ENCODE measurements around the gene NACA. TPM values are rescaled to one million over a fixed set of nuclear protein-coding genes. Genes with fewer than 3 reads are reported as not detected.
"Not testable (repeated sequence)": the region's sequence is repeated elsewhere in the genome, so short reads cannot be mapped to it uniquely, and the experiment has no call there.

NACA gene
- polyA plus RNA-seq, 3 donors, result 1,057 to 2,520 (median 1,609) TPM

DNA sequence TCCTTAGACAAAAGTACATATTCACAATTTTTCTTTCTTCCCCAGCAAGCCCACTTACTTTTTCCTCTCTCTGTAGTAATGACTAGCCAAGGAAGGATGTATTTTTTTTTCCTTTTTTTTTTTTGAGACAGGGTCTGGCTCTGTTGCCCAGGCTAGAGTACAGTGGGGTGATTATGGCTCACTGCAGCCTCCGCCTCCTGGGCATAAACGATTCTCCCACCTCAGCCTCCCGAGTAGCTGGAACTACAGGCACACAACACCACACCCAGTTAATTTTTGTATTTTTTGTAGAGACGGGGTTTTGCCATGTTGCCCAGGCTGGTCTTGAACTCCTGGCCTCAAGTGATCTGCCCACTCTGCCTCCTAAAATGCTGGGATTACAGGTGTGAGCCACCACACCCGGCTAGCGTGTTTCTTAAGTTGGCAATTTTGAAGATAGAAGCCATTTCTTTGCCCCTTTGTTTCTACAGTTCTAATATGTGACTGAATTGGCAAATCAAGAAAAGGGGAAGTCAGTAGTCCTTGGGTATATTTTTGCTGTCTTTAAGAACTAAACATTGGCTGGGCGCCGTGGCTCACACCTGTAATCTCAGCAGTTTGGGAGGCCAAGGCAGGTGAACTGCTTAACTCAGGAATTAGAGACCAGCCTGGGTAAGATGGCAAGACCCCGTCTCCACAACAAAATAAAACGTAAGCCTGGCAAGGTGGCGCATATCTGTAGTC lies 3.2 kb upstream of the NACA start:
- H3K27ac ChIP-seq (ENCODE audit: low read depth, low read length), result no peak overlapping the region
- 91 to 97% (median 92%) methylated on average over 11 of the region's 11 CpGs for WGBS, 3 donors

DNA sequence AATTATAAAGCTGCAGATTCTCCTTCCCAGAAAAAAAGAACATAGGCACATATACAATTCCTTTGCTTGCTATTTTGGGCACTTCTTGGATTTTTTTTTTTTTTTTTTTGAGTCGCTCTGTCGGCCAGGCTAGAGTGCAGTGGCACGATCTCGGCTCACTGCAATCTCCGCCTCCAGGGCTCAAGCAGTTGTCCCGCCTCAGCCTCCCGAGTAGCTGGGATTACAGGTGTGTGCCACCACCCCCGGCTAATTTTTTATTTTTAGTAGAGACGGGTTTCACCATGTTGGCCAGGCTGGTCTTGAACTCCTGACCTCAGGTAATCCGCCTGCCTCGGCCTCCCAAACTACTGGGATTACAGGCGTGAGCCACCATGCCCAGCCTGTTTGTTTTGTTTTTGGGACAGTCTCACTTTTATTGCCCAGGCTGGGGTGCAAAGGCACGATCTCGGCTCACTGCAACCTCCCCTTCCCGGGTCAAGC lies 1.1 kb upstream of the NACA start:
- H3K27ac ChIP-seq (ENCODE audit: low read depth, low read length), result not testable (repeated sequence)
- WGBS, 3 donors, result 91 to 96% (median 92%) methylated on average over 15 of the region's 15 CpGs

GRCh38 chr12:56725723-56726102 lies 614 bp upstream of the NACA start:
- 26 to 43% (median 30%) methylated on average over 7 of the region's 7 CpGs for WGBS, 3 donors
- H3K27ac ChIP-seq (ENCODE audit: low read depth, low read length), result peak overlapping the region; percentile 64

DNA sequence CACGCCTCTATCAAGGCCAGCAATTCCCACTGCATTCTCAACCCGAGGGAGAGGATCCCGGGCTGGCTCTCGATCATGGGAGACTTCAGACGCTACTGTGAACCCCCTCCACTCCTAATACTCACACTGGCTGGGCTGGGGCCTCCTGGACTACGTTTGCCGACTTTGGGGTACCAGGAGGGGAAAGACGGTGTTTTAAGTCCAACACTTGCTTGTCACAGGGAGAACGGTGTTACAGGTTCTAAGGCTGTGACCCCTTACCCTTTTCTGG lies 463 bp downstream of the NACA start:
- WGBS, 3 donors, result 0% methylated on average over 9 of the region's 9 CpGs
- H3K27ac ChIP-seq (ENCODE audit: low read depth, low read length), result peak overlapping the region; percentile 69

- WGBS, 3 donors, result 1 to 2% (median 2%) methylated on average over 14 of the region's 14 CpGs
- peak overlapping the region; percentile 69 for H3K27ac ChIP-seq (ENCODE audit: low read depth, low read length)
Observed at GRCh38 chr12:56723889-56724700, 1.0 kb downstream of the NACA start.

DNA sequence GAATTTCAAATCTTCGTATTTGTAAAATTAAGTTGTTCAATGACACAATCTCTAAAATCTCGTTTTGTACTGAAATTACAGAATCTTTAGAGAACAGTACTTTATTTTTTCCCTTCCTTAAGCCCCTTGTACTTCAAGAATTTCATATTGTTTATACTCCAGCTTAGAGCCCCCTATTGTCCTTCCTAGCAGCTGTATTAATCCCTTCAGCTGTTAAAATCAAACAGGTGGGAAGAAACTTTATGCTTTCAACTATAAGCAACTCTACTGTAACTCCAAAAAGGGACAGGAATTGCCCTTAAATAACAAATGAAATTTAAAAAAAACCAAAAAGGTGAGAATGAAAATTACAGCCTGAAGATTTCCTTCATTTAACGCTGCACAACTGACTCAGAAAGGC lies 1.7 kb downstream of the NACA start:
- WGBS, 3 donors, result 37 to 40% (median 39%) methylated on average over 3 of the region's 3 CpGs
- no peak overlapping the region for H3K27ac ChIP-seq (ENCODE audit: low read depth, low read length)

DNA sequence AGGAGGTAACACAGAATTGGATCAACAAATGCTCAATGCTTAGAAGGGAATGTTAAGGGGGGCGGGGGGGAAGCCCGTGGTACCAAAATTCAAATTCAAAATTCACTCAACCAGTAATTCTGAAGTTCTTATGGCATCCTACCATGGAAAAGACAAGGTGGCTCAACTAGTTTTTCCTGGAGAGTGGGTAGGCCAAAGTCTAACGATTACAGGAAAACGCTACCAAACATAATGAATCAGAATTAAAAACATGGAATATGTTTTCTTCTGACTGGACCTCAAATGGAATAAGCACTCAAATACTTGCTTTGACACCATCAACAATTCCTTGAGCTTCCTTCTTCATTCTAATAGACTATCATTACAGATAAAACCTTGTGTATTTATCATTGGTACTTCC lies 2.3 kb downstream of the NACA start:
- WGBS, 3 donors, result 38 to 66% (median 44%) methylated on average over 4 of the region's 4 CpGs
- H3K27ac ChIP-seq (ENCODE audit: low read depth, low read length), result no peak overlapping the region

DNA sequence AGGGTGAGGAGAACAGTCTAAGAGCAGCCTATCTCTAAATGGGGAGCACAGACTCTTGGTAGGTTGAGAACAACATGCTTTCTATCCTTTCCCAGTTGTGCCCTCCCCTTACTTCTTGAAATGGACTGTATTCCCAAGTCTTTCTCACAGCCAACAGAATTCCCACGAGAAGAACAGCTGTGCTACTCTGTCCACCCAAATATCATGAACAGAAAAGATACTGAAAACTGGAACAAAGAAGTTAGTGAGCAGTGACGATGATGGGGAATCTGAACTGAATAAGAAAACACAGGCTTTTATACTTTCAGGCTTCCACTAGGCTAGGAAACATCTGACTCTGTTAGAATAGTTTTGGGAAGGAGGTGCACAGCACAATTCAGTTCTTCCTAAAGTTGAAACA lies 3.4 kb downstream of the NACA start:
- WGBS, 3 donors, result 23 to 44% (median 35%) methylated on average over 2 of the region's 2 CpGs
- no peak overlapping the region for H3K27ac ChIP-seq (ENCODE audit: low read depth, low read length)

- 49 to 65% (median 61%) methylated on average over 2 of the region's 2 CpGs for WGBS, 3 donors
- H3K27ac ChIP-seq (ENCODE audit: low read depth, low read length), result no peak overlapping the region
Observed at GRCh38 chr12:56721216-56721615, 3.9 kb downstream of the NACA start.

- H3K27ac ChIP-seq (ENCODE audit: low read depth, low read length), result peak overlapping the region; percentile 52
- 51 to 81% (median 65%) methylated on average over 1 of the region's 1 CpG for WGBS, 3 donors
Observed at GRCh38 chr12:56720731-56721151, 4.4 kb downstream of the NACA start.

DNA sequence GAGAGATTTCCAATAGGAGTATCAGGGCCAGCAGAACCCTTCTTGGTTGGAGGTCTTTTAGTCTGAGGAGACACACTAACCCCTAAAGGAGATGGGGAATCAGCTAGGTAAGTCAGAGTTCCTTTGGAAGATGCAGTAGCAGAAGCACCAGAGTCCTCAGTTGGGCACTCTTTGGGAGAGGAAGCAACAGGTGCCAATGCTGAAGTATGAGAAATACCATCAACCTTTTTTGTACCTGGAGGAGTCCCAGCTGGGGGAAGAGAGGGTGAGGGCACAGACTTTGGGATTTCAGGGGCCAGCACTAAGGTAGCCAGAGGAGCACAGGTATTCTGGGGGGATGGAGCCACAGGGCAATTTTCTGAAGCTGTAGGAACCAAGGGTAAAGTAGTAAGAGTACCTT lies 6.0 kb downstream of the NACA start:
- no peak overlapping the region for H3K27ac ChIP-seq (ENCODE audit: low read depth, low read length)

DNA sequence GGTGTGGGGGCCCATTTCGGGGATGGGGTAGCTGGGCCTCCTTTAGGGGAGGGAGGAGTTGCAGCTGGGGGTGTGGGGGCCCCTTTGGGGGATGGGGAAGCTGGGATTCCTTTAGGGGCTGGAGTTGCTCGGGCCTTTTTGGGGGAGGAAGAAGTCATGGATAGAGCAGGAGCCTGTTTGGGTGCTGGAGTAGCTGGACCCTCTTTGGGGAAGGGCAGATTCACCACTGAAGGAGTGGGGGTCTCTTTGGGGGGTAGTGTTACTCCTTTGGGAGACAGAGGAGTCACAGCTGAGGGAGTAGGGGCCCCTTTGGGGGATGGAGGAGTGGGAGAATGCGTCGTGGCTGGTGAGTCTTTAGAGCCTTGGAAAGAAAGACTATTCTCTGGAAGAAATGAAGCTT lies 6.5 kb downstream of the NACA start:
- 43 to 69% (median 47%) methylated on average over 4 of the region's 4 CpGs for WGBS, 3 donors
- no peak overlapping the region for H3K27ac ChIP-seq (ENCODE audit: low read depth, low read length)

DNA sequence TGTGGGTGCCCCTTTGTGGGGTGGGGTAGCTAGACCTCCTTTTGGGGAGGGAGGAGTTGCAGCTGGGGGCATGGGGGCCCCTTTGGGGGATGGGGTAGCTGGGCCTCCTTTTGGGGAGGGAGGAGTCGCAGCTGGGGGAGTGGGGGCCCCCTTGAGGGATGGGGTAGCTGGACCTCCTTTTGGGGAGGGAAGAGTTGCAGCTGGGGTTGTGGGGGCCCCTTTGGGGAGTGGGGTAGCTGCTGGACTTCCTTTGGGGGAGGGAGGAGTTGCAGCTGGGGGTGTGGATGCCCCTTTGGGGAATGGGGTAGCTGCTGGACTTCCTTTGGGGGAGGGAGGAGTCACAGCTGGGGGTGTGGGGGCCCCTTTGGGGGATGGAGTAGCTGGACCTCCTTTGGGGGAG lies 7.0 kb downstream of the NACA start:
- H3K27ac ChIP-seq (ENCODE audit: low read depth, low read length), result no peak overlapping the region
- 50 to 89% (median 60%) methylated on average over 1 of the region's 1 CpG for WGBS, 3 donors

- 63 to 85% (median 75%) methylated on average over 4 of the region's 4 CpGs for WGBS, 3 donors
- H3K27ac ChIP-seq (ENCODE audit: low read depth, low read length), result no peak overlapping the region
Observed at GRCh38 chr12:56716933-56717880, 7.9 kb downstream of the NACA start.

DNA sequence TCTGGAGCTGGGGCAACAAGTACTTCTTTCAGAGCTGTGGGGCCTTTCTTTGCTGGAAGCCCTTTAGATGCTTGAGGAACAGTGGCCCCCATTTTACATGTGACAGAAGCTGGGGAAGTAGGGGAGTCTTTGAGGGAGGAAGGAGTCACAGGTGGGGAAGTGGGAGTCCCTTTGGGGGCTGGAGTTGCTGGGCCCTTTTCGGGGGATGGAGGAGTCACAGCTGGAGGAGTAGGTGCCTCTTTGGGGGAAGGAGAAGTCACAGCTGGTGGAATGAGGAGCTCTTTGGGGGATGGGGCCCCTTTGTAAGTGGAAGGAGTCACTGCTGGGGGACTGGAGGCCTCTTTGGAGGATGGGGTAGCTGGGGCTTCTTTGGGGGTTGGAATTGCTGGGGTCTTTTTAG lies 8.6 kb downstream of the NACA start:
- H3K27ac ChIP-seq (ENCODE audit: low read depth, low read length), result no peak overlapping the region
- WGBS, 3 donors, result 34 to 79% (median 69%) methylated on average over 1 of the region's 1 CpG

DNA sequence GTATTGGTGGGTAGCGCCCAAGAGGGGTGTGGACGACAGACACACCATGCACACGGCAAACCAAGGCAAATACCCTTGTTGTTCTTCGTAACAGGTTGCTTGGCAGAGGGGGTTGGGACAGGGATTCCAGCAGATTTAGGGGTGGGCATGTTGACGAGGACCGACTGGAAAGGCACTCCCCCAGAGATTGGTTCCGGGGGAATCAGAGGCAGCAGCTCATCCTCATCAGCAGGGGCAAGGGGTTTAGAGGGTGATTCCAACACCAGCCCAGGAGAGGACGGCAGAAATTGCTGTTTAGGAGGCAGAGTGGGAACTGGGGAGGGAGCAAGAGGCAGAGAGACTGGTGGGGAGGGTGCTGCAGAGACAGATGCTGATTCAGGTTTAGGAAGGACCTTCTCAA lies 9.3 kb downstream of the NACA start:
- 70 to 78% (median 77%) methylated on average over 8 of the region's 8 CpGs for WGBS, 3 donors

DNA sequence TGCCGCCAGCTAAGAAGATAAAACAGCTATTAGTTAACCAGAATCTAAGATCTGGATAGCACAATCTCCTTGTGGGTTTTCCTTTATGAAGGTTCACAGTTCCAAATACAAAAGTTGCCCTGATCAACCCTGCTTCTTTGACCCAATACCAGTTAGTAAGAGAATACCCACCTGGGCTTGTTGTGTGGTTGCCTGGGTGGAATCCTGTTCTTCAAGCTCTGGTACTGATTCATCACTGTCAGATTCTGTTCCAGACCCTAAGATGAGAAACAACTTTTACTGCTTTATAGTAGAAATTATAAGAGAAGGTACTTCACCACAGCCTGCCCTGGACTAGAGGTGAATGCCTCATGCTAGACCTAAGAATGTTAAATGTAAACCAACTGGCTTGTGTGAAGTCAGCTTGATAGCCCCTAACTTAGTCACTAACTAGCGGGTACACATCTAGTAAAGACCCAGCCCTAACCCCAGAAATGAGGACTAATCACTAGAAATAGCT lies 10.6 kb downstream of the NACA start:
- WGBS, 3 donors, result 84 to 95% (median 94%) methylated on average over 2 of the region's 2 CpGs
- H3K27ac ChIP-seq (ENCODE audit: low read depth, low read length), result no peak overlapping the region

More for the DNA sequence above, 9.3 kb downstream of the NACA start:
- H3K27ac ChIP-seq (ENCODE audit: low read depth, low read length), result no peak overlapping the region

- no peak overlapping the region for H3K27ac ChIP-seq (ENCODE audit: low read depth, low read length)
- WGBS, 3 donors, result 61 to 80% (median 68%) methylated on average over 3 of the region's 3 CpGs
Observed at GRCh38 chr12:56713345-56713744, 11.8 kb downstream of the NACA start.
